Small intestine (tissue), 7 donors: ENCODE measurements around the gene FBXW2. TPM values are rescaled to one million over a fixed set of nuclear protein-coding genes. Genes with fewer than 3 reads are reported as not detected.

ENCODE experiments used
- DNase-seq, 2 donors: peaks; one replicate each; pipeline versions ENCODE4 v3.0.0 to v3.0.0-alpha.2; 2013
- FAIRE-seq: peaks from 2 replicates; lab custom pipeline; 2012; peaks lifted over from hg19 to GRCh38; lab: Jason Lieb, UNC
- H3K27ac ChIP-seq, 3 donors: one replicate each; pipeline ENCODE4 v1.5.1; 2013; ENCODE audit warnings: low read length in 2 of 3, mild to moderate bottlenecking in 2 of 3, control low read depth in 1 of 3, inconsistent platforms in 1 of 3, low read depth in 1 of 3, moderate library complexity in 1 of 3
- H3K27me3 ChIP-seq, 3 donors: one replicate each; pipeline ENCODE4 v1.6.1; 2013; ENCODE audit warnings: low read length in 3 of 3, inconsistent platforms in 1 of 3; ENCODE audit not compliant: control insufficient read depth in 3 of 3, insufficient read depth in 3 of 3
- H3K36me3 ChIP-seq, 3 donors: one replicate each; pipeline ENCODE4 v1.6.1; 2013; ENCODE audit warnings: low read length in 3 of 3, inconsistent platforms in 1 of 3, low read depth in 1 of 3, mild to moderate bottlenecking in 1 of 3, moderate library complexity in 1 of 3; ENCODE audit not compliant: control insufficient read depth in 3 of 3, insufficient read depth in 2 of 3
- H3K4me1 ChIP-seq, 3 donors: one replicate each; pipeline ENCODE4 v1.6.1; 2013; ENCODE audit warnings: low read length in 2 of 3, inconsistent platforms in 1 of 3, low read depth in 1 of 3, mild to moderate bottlenecking in 1 of 3, moderate library complexity in 1 of 3; ENCODE audit not compliant: control insufficient read depth in 3 of 3, insufficient read depth in 2 of 3
- H3K4me3 ChIP-seq, 3 donors: one replicate each; pipeline ENCODE4 v1.5.1; 2013; ENCODE audit warnings: low read length in 3 of 3, control low read depth in 1 of 3, inconsistent platforms in 1 of 3, low read depth in 1 of 3, mild to moderate bottlenecking in 1 of 3, moderate library complexity in 1 of 3
- H3K9me3 ChIP-seq, 2 donors: one replicate each; pipeline ENCODE4 v1.6.1; 2013; ENCODE audit warnings: low read depth in 1 of 2, low read length in 1 of 2; ENCODE audit not compliant: control insufficient read depth in 2 of 2, insufficient read depth in 1 of 2
- WGBS, 3 donors: extraction: QIAGEN DNeasy Blood & Tissue Kit; methylation state at CpG; one replicate each; pipeline ENCODE4 v1.1.7; 2013; 5-methylcytosine and 5-hydroxymethylcytosine counted together
- polyA plus RNA-seq, 4 donors: library from polyadenylated mRNA; stranded (reverse) in 3 of 4; unstranded in 1 of 4; fragments of 200-250 nt in 3 of 4; fragments of 120-200 nt in 1 of 4; gene quantifications; one replicate each; pipeline versions ENCODE4 v1.2.1 to v1.2.3, GENCODE V29; 2013
- donor health status: healthy with polysubstance abuse.
- donor health status: control.
- donor health status: control.
- donor health status: Bipolar disorder and iron deficiency.
- donor health status: healthy.

FBXW2 gene
- polyA plus RNA-seq, 4 donors = 6.2 to 45.4 (median 13.1) TPM

DNA sequence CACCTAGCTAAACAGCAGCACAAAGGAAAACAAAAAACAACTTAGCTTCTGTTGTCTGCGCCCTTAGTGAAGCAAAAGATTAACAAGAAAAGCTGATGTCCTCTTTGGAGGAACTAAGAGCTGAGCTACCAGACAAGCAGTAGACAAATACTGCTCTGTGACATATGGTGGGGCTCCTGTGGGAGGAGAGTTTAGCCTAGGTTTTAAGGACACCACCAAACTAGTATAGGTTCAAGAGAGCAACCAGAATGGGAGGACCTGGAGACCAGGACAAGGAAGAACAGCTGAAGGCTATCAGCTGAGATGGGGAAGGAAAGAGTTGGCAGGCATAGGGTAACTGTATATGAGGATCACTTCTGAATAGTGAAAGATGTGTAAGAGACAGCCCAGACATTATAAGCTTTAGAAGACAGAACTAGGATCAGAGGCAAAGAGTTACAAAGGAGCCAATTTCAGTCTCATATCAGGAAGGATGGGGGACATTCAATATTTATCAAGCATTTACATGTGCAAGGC, 27.2 kb downstream of the FBXW2 start:
- peaks cover 3 to 39% (median 3%) of the 10 kb centered on the region in 3 donors for H3K4me1 ChIP-seq
- H3K27me3 ChIP-seq = no peaks in the 10 kb centered on the region
- no peaks in the 10 kb centered on the region for H3K9me3 ChIP-seq
- H3K27ac ChIP-seq = peak overlapping the region in 1 of 3 donors; percentile 37
- FAIRE-seq (no peak), DNase-seq (peak in 1 of 2 donors; percentile 21)
- peaks cover 16 to 25% (median 20%) of the 10 kb centered on the region in 3 donors for H3K36me3 ChIP-seq
- no peak overlapping the region for H3K4me3 ChIP-seq
- WGBS, 3 donors = 82 to 100% (median 95%) methylated on average over 1 of the region's 1 CpG

GRCh38 chr9:120764476-120764875, 28.7 kb downstream of the FBXW2 start:
- peaks cover 12 to 25% (median 18%) of the 10 kb centered on the region in 3 donors for H3K36me3 ChIP-seq
- 95 to 96% (median 95%) methylated on average over 11 of the region's 11 CpGs for WGBS, 3 donors
- no peaks in the 10 kb centered on the region for H3K9me3 ChIP-seq
- FAIRE-seq (no peak), DNase-seq (no peak)
- no peaks in the 10 kb centered on the region for H3K27me3 ChIP-seq
- H3K4me3 ChIP-seq = no peak overlapping the region
- H3K27ac ChIP-seq = no peak overlapping the region
- H3K4me1 ChIP-seq = peaks cover 3 to 34% (median 3%) of the 10 kb centered on the region in 3 donors

DNA sequence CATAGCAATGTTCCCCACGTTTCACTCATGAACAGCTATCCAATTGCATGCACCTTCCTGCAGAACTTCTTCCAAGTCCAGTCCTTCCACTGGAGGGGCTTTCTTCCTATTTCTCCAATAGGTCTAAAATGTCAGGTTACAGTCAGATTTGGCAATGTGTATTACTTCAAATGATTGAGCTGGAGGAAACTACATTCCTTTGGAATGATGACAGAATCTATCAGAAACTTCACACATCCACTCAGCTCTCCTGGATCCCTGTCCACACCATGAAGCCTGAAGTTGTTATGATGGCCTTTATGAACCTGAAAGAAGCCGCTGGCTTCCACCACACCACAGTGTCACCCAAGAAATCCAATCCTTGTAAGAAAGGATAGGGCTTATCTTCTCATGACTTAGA, 32.2 kb downstream of the FBXW2 start:
- peaks cover 0 to 4% (median 0%) of the 10 kb centered on the region in 3 donors for H3K4me1 ChIP-seq
- no peak for DNase-seq
- no peaks in the 10 kb centered on the region for H3K27me3 ChIP-seq
- no peak overlapping the region for H3K27ac ChIP-seq
- no peak for FAIRE-seq
- 86 to 90% (median 87%) methylated on average over 2 of the region's 2 CpGs for WGBS, 3 donors
- no peak overlapping the region for H3K4me3 ChIP-seq
- H3K36me3 ChIP-seq = peaks cover 10 to 25% (median 15%) of the 10 kb centered on the region in 3 donors
- H3K9me3 ChIP-seq = no peaks in the 10 kb centered on the region

GRCh38 chr9:120759755-120760400, 33.3 kb downstream of the FBXW2 start:
- Histone ChIP-seq H3K27me3 (no peaks in the 10 kb centered on the region), H3K4me1 (no peaks in the 10 kb centered on the region), H3K27ac (no peak overlapping the region), H3K36me3 (peaks cover 10 to 21% (median 15%) of the 10 kb centered on the region in 3 donors), H3K4me3 (no peak overlapping the region), H3K9me3 (no peaks in the 10 kb centered on the region)
- DNase-seq (no peak), FAIRE-seq (no peak)
- 93 to 97% (median 95%) methylated on average over 9 of the region's 9 CpGs for WGBS, 3 donors

DNA sequence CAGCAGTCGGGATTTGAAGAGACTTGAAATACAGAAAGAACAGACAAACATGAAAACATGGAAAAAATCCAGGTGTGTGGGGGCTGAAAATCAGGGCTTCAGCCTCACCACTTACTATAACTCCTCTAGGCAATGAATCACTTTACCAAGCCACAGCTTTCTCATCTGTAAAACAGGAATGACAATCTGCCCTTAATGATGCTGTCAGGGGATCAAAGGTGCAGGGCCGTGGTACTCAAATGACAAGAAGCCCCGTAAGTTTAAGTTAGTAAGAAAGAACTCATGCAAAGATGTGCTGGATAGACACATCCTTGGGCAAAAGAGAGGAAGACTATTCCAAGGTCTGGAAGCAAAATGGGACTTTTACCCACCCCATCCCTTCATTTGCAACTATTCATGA, 34.7 kb downstream of the FBXW2 start:
- no peaks in the 10 kb centered on the region for H3K9me3 ChIP-seq
- WGBS, 3 donors = 81 to 93% (median 86%) methylated on average over 3 of the region's 3 CpGs
- no peaks in the 10 kb centered on the region for H3K4me1 ChIP-seq
- no peaks in the 10 kb centered on the region for H3K27me3 ChIP-seq
- peaks cover 4 to 15% (median 12%) of the 10 kb centered on the region in 3 donors for H3K36me3 ChIP-seq
- DNase-seq (no peak), FAIRE-seq (no peak)
- no peak overlapping the region for H3K4me3 ChIP-seq
- no peak overlapping the region for H3K27ac ChIP-seq

GRCh38 chr9:120757026-120757913, 35.9 kb downstream of the FBXW2 start:
- no peaks in the 10 kb centered on the region for H3K27me3 ChIP-seq
- FAIRE-seq (no peak), DNase-seq (no peak)
- no peaks in the 10 kb centered on the region for H3K9me3 ChIP-seq
- H3K36me3 ChIP-seq = peaks cover 0 to 11% (median 7%) of the 10 kb centered on the region in 3 donors
- H3K4me3 ChIP-seq = no peak overlapping the region
- H3K27ac ChIP-seq = no peak overlapping the region
- no peaks in the 10 kb centered on the region for H3K4me1 ChIP-seq
- 66 to 69% (median 68%) methylated on average over 6 of the region's 6 CpGs for WGBS, 3 donors

GRCh38 chr9:120756531-120756930, 36.7 kb downstream of the FBXW2 start:
- DNase-seq (no peak), FAIRE-seq (no peak)
- Histone ChIP-seq H3K27ac (no peak overlapping the region), H3K4me3 (no peak overlapping the region), H3K36me3 (peaks cover 0 to 7% (median 7%) of the 10 kb centered on the region in 3 donors), H3K27me3 (no peaks in the 10 kb centered on the region), H3K9me3 (no peaks in the 10 kb centered on the region), H3K4me1 (no peaks in the 10 kb centered on the region)
- 4 to 13% (median 8%) methylated on average over 1 of the region's 1 CpG for WGBS, 3 donors

GRCh38 chr9:120755810-120756434, 37.3 kb downstream of the FBXW2 start:
- Histone ChIP-seq H3K27me3 (no peaks in the 10 kb centered on the region), H3K4me3 (no peak overlapping the region), H3K4me1 (no peaks in the 10 kb centered on the region), H3K36me3 (peaks cover 0 to 7% (median 5%) of the 10 kb centered on the region in 3 donors), H3K27ac (no peak overlapping the region), H3K9me3 (no peaks in the 10 kb centered on the region)
- DNase-seq (peak; percentile 71 to 76), FAIRE-seq (no peak)
- WGBS, 3 donors = 14 to 18% (median 17%) methylated on average over 6 of the region's 6 CpGs
